Duodenal mucosa (tissue), 2 donors: Measurements from ENCODE around the gene P2RY2.

Source experiments
- H3K27ac ChIP-seq: one replicate; pipeline ENCODE4 v1.7.0; 2013; ENCODE audit warnings: low read depth, low read length
- H3K27me3 ChIP-seq, 2 donors: one replicate each; pipeline ENCODE4 v1.7.0; 2013; ENCODE audit warnings: low read length in 2 of 2, control low read depth in 1 of 2; ENCODE audit not compliant: insufficient read depth in 2 of 2, control insufficient read depth in 1 of 2
- H3K36me3 ChIP-seq, 2 donors: one replicate each; pipeline ENCODE4 v1.7.0; 2013; ENCODE audit warnings: low read length in 2 of 2, control low read depth in 1 of 2; ENCODE audit not compliant: insufficient read depth in 2 of 2, control insufficient read depth in 1 of 2
- H3K4me1 ChIP-seq, 2 donors: one replicate each; pipeline ENCODE4 v1.7.0; 2013; ENCODE audit warnings: low read length in 2 of 2, control low read depth in 1 of 2; ENCODE audit not compliant: insufficient read depth in 2 of 2, control insufficient read depth in 1 of 2
- H3K4me3 ChIP-seq, 2 donors: one replicate each; pipeline ENCODE4 v1.7.0; 2013; ENCODE audit warnings: low read length in 2 of 2, low read depth in 1 of 2
- H3K9ac ChIP-seq, 2 donors: one replicate each; pipeline ENCODE4 v1.7.0; 2013; ENCODE audit warnings: low read length in 2 of 2, low read depth in 1 of 2
- H3K9me3 ChIP-seq, 2 donors: one replicate each; pipeline ENCODE4 v1.7.0; 2013; ENCODE audit warnings: low read length in 2 of 2, control low read depth in 1 of 2; ENCODE audit not compliant: control insufficient read depth in 1 of 2

Gene P2RY2

DNA sequence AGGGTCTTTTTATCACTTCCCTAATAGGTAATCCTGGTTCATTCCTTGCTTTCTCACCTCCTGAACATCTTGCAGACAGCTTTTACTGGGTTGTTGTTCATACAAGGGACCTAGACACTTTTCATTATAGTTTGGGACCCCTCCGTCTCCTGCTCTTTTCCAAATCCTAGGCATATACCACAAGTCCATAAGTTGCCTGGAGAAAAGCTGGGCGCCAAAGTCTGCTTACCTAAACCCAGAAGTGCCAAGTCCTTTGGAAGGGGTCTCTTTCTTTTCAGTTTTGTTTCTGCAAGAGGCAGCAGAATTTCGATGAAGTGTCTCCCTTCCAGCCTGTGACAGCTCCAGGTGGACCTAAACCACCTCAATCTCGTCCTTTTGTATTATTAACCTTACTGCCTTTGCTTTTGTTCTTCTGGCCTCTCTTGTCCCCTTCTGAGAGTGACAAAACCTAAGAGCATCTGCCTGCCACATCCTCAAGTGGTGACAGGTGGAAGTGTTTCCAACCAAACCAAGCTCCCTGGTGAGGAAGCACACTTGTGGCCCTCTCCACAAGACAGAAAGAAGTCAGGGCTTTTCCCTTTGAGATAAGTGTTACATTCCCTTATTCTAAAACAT lies 34.6 kb downstream of the P2RY2 start:
- H3K4me1 ChIP-seq = no peaks in the 10 kb centered on the region
- H3K9ac ChIP-seq = no peak overlapping the region
- no peaks in the 10 kb centered on the region for H3K9me3 ChIP-seq
- no peak overlapping the region for H3K4me3 ChIP-seq
- H3K27ac ChIP-seq = no peak overlapping the region
- H3K27me3 ChIP-seq = no peaks in the 10 kb centered on the region
- H3K36me3 ChIP-seq = no peaks in the 10 kb centered on the region

DNA sequence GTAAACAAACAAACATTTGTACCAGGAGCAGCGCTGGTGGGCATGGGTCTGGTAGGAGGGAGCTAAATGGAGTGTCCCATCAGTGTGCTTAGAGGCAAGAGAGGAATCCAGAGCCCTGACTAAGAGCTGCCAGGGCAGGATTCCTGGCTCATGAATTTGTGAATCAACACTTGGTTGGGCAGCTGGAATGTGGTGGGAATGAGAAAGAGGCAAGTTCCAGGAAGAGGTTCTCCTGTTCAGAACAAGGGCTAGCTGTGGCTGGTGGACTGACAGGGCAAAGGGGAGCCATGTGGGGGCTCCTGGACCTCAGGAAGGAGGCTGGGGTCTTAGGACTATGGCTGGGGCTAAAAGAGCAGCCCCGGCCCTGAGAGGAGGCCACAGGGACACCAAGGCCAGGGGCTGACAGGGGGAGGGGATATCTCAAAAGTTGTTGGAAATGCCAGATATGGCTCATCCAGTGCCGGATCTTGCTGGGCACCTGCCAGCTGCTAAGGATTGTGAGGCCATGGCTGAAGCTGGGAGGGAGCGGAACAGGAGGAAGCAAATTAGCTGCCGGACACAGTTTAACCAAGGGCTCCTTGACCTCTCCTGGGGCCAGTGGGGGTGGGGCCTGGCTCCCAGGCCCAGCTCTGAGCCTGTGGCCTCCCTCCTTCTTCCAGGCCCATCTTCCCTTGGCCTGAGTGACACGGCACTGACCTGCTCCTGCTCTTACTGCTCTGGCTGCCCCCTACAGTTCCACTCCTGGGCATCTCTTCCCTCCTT lies 39.4 kb downstream of the P2RY2 start:
- H3K9ac ChIP-seq = no peak overlapping the region
- H3K27ac ChIP-seq = peak overlapping the region; percentile 50
- no peak overlapping the region for H3K4me3 ChIP-seq
- no peaks in the 10 kb centered on the region for H3K27me3 ChIP-seq
- no peaks in the 10 kb centered on the region for H3K9me3 ChIP-seq
- no peaks in the 10 kb centered on the region for H3K36me3 ChIP-seq
- H3K4me1 ChIP-seq = no peaks in the 10 kb centered on the region

DNA sequence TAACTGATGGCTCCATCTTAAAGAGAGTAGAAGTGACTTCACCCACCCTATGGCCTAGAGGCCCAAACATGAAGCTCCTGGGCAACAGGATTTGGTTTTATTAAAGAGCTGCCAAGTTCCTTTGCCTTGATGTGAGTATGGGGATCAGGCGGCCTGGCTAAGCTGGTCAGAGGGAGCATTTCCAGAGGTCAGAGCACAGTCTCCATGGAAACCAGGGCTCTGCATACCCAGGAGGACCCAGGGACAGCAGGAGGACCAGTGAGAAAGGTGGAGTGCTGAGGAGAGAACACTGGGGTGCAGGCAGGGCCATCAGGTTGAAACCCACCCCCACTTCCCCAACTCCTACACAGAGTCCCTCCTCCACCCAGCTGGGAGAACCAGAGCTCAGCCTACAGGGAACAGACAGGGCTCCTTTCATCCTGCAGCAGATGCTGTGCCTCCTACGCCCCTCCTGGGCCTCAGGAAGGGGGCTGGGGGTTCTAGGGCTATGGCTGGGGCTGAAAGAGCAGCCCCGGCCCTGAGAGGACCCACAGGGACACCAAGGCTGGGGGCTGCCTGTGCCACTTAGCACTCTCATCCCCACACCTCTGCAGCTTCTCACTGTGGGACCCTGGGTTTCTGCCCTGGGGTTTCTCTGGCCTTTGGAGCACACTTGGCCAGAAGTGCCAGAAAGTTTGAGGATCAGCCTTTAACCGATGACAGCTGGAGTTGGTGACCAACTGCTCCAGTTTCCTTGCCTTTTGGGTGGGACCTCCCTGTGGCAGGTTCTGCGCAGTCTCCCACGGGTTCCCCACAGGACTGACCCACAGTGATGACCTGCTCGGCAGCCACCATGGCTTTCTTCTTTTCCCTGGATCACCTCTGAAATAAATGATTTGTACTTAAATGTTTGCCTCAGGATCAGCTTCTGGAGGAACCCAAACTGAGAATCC lies 40.3 kb downstream of the P2RY2 start:
- no peaks in the 10 kb centered on the region for H3K4me1 ChIP-seq
- H3K27ac ChIP-seq = peak overlapping the region; percentile 50
- H3K36me3 ChIP-seq = no peaks in the 10 kb centered on the region
- H3K9ac ChIP-seq = no peak overlapping the region
- no peak overlapping the region for H3K4me3 ChIP-seq
- peaks cover 0 to 5% of the 10 kb centered on the region in 2 donors for H3K27me3 ChIP-seq
- H3K9me3 ChIP-seq = no peaks in the 10 kb centered on the region

DNA sequence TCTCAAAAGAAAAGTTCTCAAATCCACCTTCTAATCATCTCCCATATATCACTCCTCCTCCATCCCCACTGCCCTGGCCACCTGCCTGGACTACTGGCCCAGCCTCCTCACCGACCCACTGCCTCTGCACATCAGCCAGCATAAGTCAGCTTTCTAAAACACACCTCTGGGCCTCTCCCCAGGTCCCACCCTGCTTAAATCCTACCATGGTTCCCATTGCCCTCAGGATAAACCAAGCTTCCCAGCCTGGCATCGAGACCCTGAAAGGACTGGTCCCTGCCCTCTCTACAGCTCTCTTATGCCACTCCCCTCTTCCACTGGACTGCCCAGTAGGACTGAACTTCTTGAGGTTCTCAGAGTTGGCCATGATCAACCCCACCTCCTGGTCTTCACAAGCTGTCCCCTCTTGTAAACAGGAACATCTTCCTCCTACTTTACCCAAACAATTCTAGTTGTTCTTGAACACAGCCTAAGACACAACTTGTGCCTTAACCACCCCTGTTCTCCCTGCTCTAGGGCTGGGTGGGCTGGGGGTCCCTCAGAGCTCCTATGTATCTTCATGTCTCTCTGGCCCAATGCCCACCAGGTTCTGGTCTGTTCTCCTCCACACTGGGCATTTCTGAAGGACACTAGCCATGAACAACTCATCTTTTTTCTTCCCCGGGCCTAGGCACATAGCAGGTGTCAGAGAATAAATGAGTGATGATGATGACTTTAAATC lies 41.5 kb downstream of the P2RY2 start:
- Histone ChIP-seq H3K9ac (no peak overlapping the region), H3K4me1 (no peaks in the 10 kb centered on the region), H3K9me3 (no peaks in the 10 kb centered on the region), H3K27ac (no peak overlapping the region), H3K4me3 (no peak overlapping the region), H3K36me3 (no peaks in the 10 kb centered on the region), H3K27me3 (peaks cover 0 to 9% of the 10 kb centered on the region in 2 donors)

DNA sequence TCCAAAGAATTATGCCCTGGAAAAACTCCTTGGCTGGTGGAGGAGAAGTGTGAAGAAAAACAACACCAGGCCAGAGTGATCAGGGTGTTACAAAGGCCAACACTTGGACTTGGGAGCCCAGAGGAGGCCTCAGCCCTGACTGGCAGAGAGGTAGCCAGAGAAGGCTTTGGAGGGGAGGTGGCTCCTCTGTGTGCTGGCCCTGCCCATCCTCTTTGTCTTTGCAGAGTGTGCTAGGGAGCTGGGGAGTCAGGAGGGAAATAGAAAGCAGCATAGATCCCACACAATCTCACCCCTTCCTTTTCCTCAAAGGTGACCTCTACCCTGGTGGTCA lies 42.0 kb downstream of the P2RY2 start:
- no peak overlapping the region for H3K4me3 ChIP-seq
- no peaks in the 10 kb centered on the region for H3K9me3 ChIP-seq
- H3K27ac ChIP-seq = no peak overlapping the region
- peaks cover 0 to 5% of the 10 kb centered on the region in 2 donors for H3K4me1 ChIP-seq
- peaks cover 5 to 13% of the 10 kb centered on the region in 2 donors for H3K27me3 ChIP-seq
- no peaks in the 10 kb centered on the region for H3K36me3 ChIP-seq
- no peak overlapping the region for H3K9ac ChIP-seq

DNA sequence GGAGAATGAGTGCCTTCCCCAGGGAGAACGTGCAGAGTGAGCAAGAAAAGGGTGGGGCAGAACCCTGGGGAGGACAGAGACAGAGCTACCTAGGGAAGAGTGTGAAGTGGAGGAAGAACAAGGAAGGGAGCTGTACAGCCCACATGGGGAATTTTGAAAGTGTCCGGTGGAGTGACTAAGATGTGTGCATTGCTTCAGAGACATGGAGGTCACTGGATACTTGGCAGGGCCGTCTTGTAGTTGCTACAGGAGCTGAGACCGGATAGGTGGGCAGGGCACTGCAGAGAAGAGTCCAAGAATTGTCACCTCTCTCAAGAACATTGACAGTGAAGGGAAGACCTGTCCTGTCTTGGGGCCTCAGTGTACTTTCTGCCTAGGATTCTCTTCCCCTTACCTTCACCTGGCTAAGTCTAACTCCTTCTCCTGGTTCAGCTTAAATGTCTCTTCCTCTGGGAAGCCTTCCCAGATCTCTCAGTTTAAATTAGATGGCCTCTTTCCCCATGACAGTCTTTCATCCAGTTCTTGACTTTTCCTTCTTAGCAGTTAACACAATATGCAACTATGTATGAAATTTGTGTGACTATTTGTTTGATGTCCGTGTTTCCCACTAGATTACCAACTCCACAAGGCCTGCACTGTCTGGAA lies 44.9 kb downstream of the P2RY2 start:
- no peak overlapping the region for H3K27ac ChIP-seq
- H3K9ac ChIP-seq = no peak overlapping the region

DNA sequence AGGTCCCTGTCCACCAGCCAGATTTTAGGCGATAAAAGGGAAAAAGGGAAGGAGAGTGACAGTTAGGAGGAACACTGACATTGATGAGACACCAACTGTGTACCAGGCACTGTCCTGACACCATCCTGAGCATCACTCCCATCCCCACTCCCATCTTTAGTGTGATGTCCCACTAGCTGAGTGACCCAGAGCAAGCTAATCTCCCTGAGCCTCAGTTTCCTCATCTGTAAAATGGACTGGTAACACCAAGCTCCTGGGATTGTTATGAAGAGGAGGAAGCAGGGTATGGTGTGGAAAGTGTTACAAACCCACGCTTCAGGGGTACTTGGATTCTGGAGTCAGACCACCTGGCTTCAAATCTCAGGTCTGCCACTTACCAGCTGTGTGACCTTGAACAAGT lies 45.6 kb downstream of the P2RY2 start:
- Histone ChIP-seq H3K36me3 (no peaks in the 10 kb centered on the region), H3K9me3 (no peaks in the 10 kb centered on the region), H3K9ac (no peak overlapping the region), H3K4me3 (no peak overlapping the region), H3K4me1 (peaks cover 2 to 5% of the 10 kb centered on the region in 2 donors), H3K27ac (no peak overlapping the region), H3K27me3 (peaks cover 10 to 15% of the 10 kb centered on the region in 2 donors)

More for the DNA sequence above, 44.9 kb downstream of the P2RY2 start:
- no peaks in the 10 kb centered on the region for H3K36me3 ChIP-seq
- H3K4me3 ChIP-seq = no peak overlapping the region
- peaks cover 0 to 5% of the 10 kb centered on the region in 2 donors for H3K4me1 ChIP-seq
- peaks cover 10 to 15% of the 10 kb centered on the region in 2 donors for H3K27me3 ChIP-seq
- no peaks in the 10 kb centered on the region for H3K9me3 ChIP-seq

DNA sequence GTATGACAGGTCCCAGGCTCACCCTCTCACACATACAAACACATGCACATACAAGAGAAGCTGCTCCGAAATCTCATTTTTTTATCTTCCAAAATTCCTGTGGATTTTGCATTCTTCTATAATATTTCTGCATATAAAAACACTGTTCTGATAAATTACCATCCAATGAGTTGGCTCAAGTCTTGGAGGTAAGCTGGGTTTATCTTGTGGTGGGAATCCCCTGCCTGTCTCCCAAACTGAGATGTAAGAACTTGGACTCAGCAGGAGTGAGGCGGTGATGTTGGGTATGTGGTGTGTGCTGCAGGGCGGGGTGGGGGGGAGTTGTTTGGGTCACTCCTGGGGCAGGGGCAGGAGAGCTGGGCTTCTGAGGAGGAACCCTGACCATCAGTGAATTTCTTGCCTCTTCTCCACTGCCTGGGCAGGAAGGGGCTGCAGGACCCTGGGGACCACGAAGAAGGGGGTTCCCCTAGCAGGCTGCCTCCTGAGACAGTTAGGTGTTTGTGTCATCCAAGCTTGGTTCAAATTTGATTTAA lies 47.3 kb downstream of the P2RY2 start:
- no peak overlapping the region for H3K4me3 ChIP-seq
- H3K9me3 ChIP-seq = no peaks in the 10 kb centered on the region
- no peak overlapping the region for H3K27ac ChIP-seq
- no peaks in the 10 kb centered on the region for H3K36me3 ChIP-seq
- no peak overlapping the region for H3K9ac ChIP-seq
- H3K4me1 ChIP-seq = peaks cover 16 to 19% of the 10 kb centered on the region in 2 donors
- H3K27me3 ChIP-seq = peaks cover 10 to 15% of the 10 kb centered on the region in 2 donors

DNA sequence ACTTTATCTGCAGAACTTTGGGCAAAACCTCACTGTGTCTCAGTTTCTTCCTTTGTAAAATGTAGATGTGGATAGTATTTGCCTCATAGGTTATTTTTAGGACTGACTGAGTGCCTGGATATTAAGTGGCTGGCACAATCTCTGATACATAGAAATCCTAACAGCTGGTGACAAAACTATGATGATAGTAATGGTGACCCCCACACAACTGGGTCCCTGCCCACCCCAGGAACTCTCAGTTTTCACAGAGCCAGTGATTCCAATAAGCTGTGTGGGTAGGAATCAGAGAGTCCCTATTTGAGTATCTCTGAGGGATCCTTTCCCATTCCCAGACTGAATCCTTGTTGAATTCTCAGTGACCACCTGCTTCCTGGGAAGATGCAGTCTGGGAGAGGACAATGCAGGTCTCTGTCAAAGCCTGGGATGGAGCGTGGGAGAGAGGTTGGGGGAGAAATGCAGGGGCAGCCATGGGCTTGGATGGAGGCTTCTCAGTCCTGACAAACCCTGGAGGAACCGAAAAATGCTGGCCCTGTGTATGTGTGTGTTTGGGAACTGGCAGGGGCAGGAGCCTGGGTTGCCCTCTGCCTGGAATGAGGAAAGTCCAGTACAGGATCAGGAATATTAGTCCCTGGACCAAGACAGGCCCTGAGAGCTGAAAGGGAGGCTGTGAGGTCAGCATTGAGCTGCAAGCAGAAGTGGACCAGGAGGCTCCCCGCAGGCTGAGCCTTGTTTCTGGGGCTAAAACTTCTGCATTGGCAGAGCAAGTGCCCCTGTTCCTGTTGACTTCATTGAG lies 48.0 kb downstream of the P2RY2 start:
- Histone ChIP-seq H3K9me3 (no peaks in the 10 kb centered on the region), H3K27me3 (peaks cover 10 to 15% of the 10 kb centered on the region in 2 donors), H3K9ac (no peak overlapping the region), H3K36me3 (no peaks in the 10 kb centered on the region), H3K4me3 (no peak overlapping the region), H3K4me1 (peaks cover 23 to 26% of the 10 kb centered on the region in 2 donors), H3K27ac (no peak overlapping the region)
